Measurements from ENCODE around the gene ADGRL3.

ADGRL3 gene

DNA sequence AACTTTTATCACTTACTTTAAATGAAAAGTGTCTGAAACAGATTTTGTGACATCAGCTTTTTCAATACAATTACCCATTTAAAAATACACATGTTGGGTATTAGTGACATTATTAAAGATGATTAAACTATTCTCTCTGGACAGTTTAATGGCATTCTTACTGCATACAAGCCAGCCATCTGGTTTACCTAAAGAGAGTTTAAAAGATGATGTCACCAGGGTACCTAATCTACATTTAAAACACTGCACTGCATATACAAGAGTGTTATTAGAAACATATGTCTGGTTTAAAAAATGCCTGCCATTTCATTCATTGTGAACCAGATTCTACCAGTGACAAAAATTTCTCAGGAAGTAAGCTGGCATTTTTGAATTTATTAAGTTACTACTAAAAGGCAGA is 919.1 kb downstream of the ADGRL3 start:
- TF ChIP-seq CTCF (conservative IDR thresholded peaks at IDR 0.05): no peak
- no peak for TF ChIP-seq ZFX (IDR thresholded peaks at IDR 0.05)
- no peak overlapping the region for H3K27ac ChIP-seq

DNA sequence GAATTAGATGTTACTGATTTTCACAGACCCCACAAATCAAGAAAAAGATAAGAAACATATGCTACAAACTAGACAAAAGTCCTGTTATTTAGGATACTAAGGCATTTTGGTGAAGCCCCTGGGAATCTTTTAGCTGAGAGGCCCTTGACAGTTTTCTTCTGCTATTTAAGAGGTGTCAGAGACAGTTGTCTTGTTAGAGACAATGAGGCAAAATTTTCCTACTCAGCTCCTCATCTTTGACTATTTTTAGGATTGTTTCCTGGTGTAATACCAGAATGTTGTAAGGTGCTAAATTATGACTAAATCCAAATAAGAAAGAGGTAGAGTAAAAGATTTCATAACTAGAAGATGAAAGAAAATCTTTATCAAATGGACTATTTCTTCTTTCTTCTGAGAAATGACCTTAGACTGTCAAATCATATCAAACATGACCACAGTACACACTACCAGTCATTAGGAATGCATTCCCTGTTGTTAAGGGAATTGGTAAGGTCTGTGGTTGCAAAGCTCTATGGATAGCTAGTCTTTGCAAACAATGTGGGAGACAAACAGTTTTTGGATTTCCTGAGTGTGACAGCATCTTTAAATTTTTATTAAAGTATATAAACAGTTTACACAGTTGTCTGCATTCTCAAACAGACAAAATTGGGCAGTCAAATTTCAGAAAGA is 926.1 kb downstream of the ADGRL3 start:
- TF ChIP-seq ZFX (IDR thresholded peaks at IDR 0.05): no peak
- no peak for TF ChIP-seq CTCF (conservative IDR thresholded peaks at IDR 0.05)
- H3K27ac ChIP-seq: no peak overlapping the region
